ENCODE measurements around the gene SLC15A2. TPM values are rescaled to one million over a fixed set of nuclear protein-coding genes. Genes with fewer than 3 reads are reported as not detected.

Gene SLC15A2
- total and polyA plus RNA-seq, 5 experiments from 2014 or later, result 0.51 to 3.4 (median 1.9) TPM; not detected in 1

DNA sequence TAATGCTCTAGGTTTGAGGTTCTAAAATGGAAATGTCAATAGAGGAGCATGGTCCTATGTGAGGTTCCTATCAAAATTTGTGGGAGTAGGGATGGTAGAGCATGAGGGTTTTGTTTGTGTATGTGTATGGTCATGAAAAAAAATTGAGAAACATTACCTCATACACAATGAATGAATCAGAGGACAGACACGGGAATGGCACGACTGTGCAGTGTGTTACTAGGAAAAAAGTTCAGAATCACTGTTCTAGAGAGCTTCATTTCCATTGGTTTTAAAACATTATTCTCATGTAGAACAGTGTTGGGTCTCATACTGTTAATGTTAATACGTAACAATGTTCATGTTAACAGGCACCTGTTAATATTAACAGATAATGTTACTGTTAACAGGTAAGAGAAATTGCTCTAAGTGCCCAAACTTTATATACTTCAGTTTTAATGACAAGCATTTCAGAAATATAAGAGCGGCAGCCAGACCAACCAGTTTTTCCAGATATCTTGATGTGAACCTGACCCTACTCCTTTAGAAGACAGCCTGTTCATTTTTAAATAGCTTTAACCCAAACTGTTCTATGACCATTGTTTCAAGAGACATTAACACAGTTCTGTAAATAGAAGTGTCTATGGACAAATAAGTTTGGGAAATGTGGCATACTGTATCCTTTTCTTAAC lies 48.0 kb downstream of the SLC15A2 start:
- no peaks in the 10 kb centered on the region for H3K9me3 Mint-ChIP-seq
- POLR2A ChIA-PET, result no interaction called here
- H3K4me3 Mint-ChIP-seq, result no peak overlapping the region
- no peak overlapping the region for H3K27ac Mint-ChIP-seq
- DNase-seq (no peak), ATAC-seq (no peak)
- H3K27me3 Mint-ChIP-seq, result no peaks in the 10 kb centered on the region
- peaks cover 9 to 24% (median 13%) of the 10 kb centered on the region in 3 donors for H3K36me3 Mint-ChIP-seq
- no peaks in the 10 kb centered on the region for H3K4me1 Mint-ChIP-seq

DNA sequence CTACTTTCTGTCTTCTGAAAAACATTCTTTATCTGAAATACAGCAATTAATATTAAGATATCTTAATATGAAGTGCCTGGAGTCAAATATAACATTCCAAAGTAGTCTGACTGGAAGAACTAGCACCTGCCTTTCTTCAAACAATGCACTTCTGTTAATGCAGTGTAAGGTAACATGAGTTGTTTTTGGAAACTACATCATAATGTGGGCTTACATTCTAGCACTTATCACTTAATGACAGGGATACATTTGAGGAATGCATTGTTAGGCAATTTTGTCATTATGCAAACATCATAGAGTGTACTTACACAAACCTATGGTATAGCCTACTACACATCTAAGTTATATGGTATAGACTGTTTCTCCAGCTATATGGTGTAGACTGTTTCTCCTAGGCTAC lies 49.2 kb downstream of the SLC15A2 start:
- POLR2A ChIA-PET, result no interaction called here
- Mint-ChIP-seq H3K4me1 (no peaks in the 10 kb centered on the region), H3K36me3 (peaks cover 9 to 22% (median 13%) of the 10 kb centered on the region in 3 donors), H3K27me3 (no peaks in the 10 kb centered on the region), H3K4me3 (no peak overlapping the region), H3K27ac (no peak overlapping the region), H3K9me3 (no peaks in the 10 kb centered on the region)
- no peak for DNase-seq
- ATAC-seq, result no peak

DNA sequence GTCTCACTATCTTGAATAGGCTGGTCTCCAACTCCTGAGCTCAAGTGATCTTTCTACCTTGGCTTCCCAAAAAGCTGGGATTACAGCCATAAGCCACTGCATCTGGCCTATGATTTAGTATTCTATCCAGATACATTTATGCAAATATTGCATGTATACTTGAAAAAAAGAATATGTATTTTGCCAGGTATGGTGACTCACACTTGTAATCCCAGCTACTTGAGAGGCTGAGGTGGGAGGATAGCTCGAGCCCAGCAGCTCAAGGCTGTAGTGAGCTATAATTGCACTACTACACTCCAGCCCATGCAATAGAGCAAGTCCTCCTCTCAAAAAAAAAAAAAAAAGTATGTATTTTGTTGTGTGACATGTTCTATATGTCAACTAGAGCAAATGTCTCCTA lies 54.4 kb downstream of the SLC15A2 start:
- no peak for ATAC-seq
- POLR2A ChIA-PET, result no interaction called here

GRCh38 chr3:121951291-121951919 lies 57.2 kb downstream of the SLC15A2 start:
- Mint-ChIP-seq H3K4me3 (no peak overlapping the region), H3K4me1 (no peaks in the 10 kb centered on the region), H3K9me3 (peaks cover 0 to 45% (median 19%) of the 10 kb centered on the region in 9 donors), H3K36me3 (peaks cover 2 to 39% (median 32%) of the 10 kb centered on the region in 3 donors), H3K27ac (no peak overlapping the region), H3K27me3 (no peaks in the 10 kb centered on the region)
- POLR2A ChIA-PET, result no interaction called here
- DNase-seq (no peak), ATAC-seq (no peak)

More for the DNA sequence above, 54.4 kb downstream of the SLC15A2 start:
- Mint-ChIP-seq H3K9me3 (peaks cover 0 to 26% (median 11%) of the 10 kb centered on the region in 9 donors), H3K36me3 (peaks cover 2 to 24% (median 23%) of the 10 kb centered on the region in 3 donors), H3K27ac (no peak overlapping the region), H3K4me3 (no peak overlapping the region), H3K27me3 (no peaks in the 10 kb centered on the region), H3K4me1 (no peaks in the 10 kb centered on the region)
- DNase-seq, result no peak

GRCh38 chr3:121956363-121956762 lies 62.2 kb downstream of the SLC15A2 start:
- ATAC-seq, result no peak
- Mint-ChIP-seq H3K4me3 (no peak overlapping the region), H3K4me1 (peaks cover 0 to 6% (median 0%) of the 10 kb centered on the region in 4 donors), H3K36me3 (peaks cover 0 to 45% (median 38%) of the 10 kb centered on the region in 3 donors), H3K9me3 (peaks cover 7 to 62% (median 24%) of the 10 kb centered on the region in 9 donors), H3K27ac (no peak overlapping the region), H3K27me3 (peaks cover 0 to 2% (median 0%) of the 10 kb centered on the region in 5 donors)
- DNase-seq, result no peak
- POLR2A ChIA-PET, result no interaction called here

DNA sequence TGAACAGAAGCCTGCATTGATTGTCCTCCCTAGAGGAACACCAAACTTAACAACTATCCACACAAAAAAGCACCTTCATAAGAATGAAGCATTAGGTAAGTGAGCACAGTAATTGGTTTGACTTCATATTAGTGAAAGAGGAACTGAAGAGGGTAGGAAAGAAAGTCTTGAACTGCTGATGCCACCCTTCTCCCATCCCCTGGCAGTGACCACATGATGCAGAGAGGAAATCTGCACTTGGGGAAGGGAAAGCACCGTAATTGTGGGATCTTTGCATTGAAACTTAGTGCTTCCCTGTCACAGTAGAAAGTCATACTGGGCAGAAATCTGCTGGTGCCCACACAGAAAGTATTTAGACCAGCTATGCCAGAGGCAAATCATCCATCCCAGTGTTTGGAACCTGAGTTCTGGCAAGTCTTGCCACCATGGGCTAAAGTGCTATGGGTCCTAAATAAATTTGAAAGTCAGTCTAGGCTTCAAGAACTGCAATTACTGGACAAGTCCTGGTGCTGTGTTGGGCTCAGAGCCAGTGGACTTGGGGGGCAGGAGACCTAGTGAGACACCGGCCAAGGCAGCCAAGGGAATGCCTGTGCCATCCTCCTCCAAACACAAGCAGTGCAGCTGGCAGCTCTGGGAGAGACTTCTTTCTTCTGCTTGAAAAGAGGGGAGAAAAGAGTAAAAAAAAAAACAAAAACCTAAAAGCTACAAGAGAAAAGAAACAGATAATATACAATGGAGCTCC lies 63.6 kb downstream of the SLC15A2 start:
- ATAC-seq, result no peak
- H3K4me1 Mint-ChIP-seq, result peaks cover 0 to 6% (median 0%) of the 10 kb centered on the region in 4 donors
- H3K27me3 Mint-ChIP-seq, result peaks cover 0 to 3% (median 2%) of the 10 kb centered on the region in 5 donors
- POLR2A ChIA-PET, result no interaction called here
- H3K36me3 Mint-ChIP-seq, result peaks cover 0 to 38% (median 25%) of the 10 kb centered on the region in 3 donors
- no peak overlapping the region for H3K4me3 Mint-ChIP-seq
- H3K27ac Mint-ChIP-seq, result no peak overlapping the region
- DNase-seq, result peak in 1 of 10 donors; percentile 3
- H3K9me3 Mint-ChIP-seq, result peaks cover 0 to 62% (median 16%) of the 10 kb centered on the region in 9 donors

DNA sequence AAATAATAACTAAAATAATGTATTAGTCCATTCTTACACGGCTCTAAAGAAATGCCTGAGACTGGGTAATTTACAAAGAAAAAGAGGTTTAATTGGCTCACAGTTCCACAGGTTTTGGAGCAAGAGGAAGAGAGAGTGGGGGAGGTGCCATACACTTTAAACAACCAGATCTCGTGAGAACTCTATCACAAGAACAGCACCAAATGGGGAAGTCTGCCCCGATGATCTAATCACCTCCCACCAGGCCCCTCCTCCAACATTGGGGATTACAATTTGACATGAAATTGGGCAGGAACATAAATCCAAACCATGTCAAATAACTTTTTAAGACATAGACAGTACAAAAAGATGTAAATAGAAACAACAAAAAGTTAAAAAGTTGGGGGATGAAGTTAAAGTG lies 64.6 kb downstream of the SLC15A2 start:
- no peak for ATAC-seq
- DNase-seq, result no peak
- H3K9me3 Mint-ChIP-seq, result peaks cover 0 to 64% (median 17%) of the 10 kb centered on the region in 9 donors
- no peak overlapping the region for H3K4me3 Mint-ChIP-seq
- H3K4me1 Mint-ChIP-seq, result peaks cover 0 to 6% (median 0%) of the 10 kb centered on the region in 4 donors
- POLR2A ChIA-PET, result no interaction called here
- no peak overlapping the region for H3K27ac Mint-ChIP-seq
- peaks cover 0 to 5% (median 3%) of the 10 kb centered on the region in 5 donors for H3K27me3 Mint-ChIP-seq
- peaks cover 0 to 38% (median 25%) of the 10 kb centered on the region in 3 donors for H3K36me3 Mint-ChIP-seq

DNA sequence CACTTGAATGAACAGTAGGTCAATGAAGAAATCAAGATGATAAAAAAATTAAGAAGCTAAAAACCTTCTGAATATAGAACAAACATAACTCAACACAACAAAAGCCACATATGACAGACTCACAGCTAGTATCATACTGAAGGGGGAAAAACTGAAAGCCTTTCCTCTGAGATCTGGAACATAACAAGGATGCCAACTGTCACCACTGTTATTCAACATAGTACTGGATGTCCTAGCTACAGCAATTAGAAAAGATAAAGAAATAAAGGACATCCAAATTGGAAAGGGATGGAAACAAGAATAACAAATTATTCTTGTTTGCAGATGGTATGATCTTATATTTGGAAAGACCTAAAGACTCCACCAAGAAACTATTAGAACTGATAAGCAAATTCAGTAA lies 67.1 kb downstream of the SLC15A2 start:
- DNase-seq, result no peak
- POLR2A ChIA-PET, result no interaction called here
- Mint-ChIP-seq H3K9me3 (peaks cover 0 to 70% (median 28%) of the 10 kb centered on the region in 9 donors), H3K27ac (no peak overlapping the region), H3K4me3 (no peak overlapping the region), H3K36me3 (peaks cover 0 to 37% (median 10%) of the 10 kb centered on the region in 3 donors), H3K4me1 (peaks cover 0 to 6% (median 0%) of the 10 kb centered on the region in 4 donors), H3K27me3 (peaks cover 0 to 5% (median 3%) of the 10 kb centered on the region in 5 donors)
- ATAC-seq, result no peak

- Mint-ChIP-seq H3K9me3 (peaks cover 0 to 72% (median 28%) of the 10 kb centered on the region in 9 donors), H3K4me1 (peaks cover 0 to 3% (median 0%) of the 10 kb centered on the region in 4 donors), H3K27me3 (peaks cover 0 to 5% (median 3%) of the 10 kb centered on the region in 5 donors), H3K36me3 (peaks cover 0 to 29% (median 4%) of the 10 kb centered on the region in 3 donors), H3K27ac (no peak overlapping the region), H3K4me3 (no peak overlapping the region)
- ATAC-seq (no peak), DNase-seq (no peak)
- POLR2A ChIA-PET, result no interaction called here
Measured at GRCh38 chr3:121962443-121962842, 68.2 kb downstream of the SLC15A2 start.

GRCh38 chr3:121963608-121964007 lies 69.4 kb downstream of the SLC15A2 start:
- Mint-ChIP-seq H3K27me3 (peaks cover 0 to 5% (median 3%) of the 10 kb centered on the region in 5 donors), H3K36me3 (peaks cover 0 to 22% (median 0%) of the 10 kb centered on the region in 3 donors), H3K9me3 (peaks cover 0 to 68% (median 26%) of the 10 kb centered on the region in 9 donors), H3K4me1 (no peaks in the 10 kb centered on the region), H3K4me3 (no peak overlapping the region), H3K27ac (no peak overlapping the region)
- no peak for ATAC-seq
- no peak for DNase-seq
- POLR2A ChIA-PET, result no interaction called here

- DNase-seq (no peak), ATAC-seq (no peak)
- no peak overlapping the region for H3K4me3 Mint-ChIP-seq
- H3K36me3 Mint-ChIP-seq, result peaks cover 0 to 7% (median under 1%) of the 10 kb centered on the region in 3 donors
- no peak overlapping the region for H3K27ac Mint-ChIP-seq
- H3K4me1 Mint-ChIP-seq, result no peaks in the 10 kb centered on the region
- POLR2A ChIA-PET, result interaction anchor here (0.6 kb wide), 1 partner anchor 416 kb away, joined by 5 read pairs; no protein-coding TSS in a partner anchor
- peaks cover 0 to 20% (median 11%) of the 10 kb centered on the region in 9 donors for H3K9me3 Mint-ChIP-seq
- peaks cover 0 to 2% (median 0%) of the 10 kb centered on the region in 5 donors for H3K27me3 Mint-ChIP-seq
Measured at GRCh38 chr3:121969631-121970030, 75.4 kb downstream of the SLC15A2 start.

DNA sequence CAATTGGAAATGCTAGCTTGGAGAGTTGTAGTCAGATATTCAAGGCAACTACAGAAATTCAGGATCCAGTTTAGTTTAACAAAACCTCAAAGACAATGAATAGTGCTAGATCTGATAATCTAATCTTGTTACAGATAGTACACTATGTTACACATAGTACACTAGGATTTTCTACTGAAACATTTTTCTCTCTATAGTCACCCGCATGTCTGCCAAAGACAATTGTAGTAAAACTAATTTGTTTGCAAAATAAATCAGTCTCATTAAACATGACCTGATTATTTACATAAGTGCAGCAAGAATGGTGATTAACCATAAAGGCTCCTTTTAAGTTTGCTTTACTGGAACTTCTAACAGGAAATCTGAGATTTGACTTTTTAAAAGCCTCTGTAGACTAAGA lies 75.8 kb downstream of the SLC15A2 start:
- H3K9me3 Mint-ChIP-seq, result peaks cover 0 to 20% (median 12%) of the 10 kb centered on the region in 9 donors
- peaks cover 0 to 7% (median 3%) of the 10 kb centered on the region in 3 donors for H3K36me3 Mint-ChIP-seq
- DNase-seq, result no peak
- POLR2A ChIA-PET, result no interaction called here
- no peak for ATAC-seq
- H3K27ac Mint-ChIP-seq, result no peak overlapping the region
- peaks cover 0 to 2% (median 0%) of the 10 kb centered on the region in 5 donors for H3K27me3 Mint-ChIP-seq
- H3K4me3 Mint-ChIP-seq, result no peak overlapping the region
- H3K4me1 Mint-ChIP-seq, result no peaks in the 10 kb centered on the region

All from naive thymus-derived CD8-positive, alpha-beta T cell (primary cell).